MCF 10A (cell line): Measurements from ENCODE around the gene PADI3. TPM values are rescaled to one million over a fixed set of nuclear protein-coding genes. Genes with fewer than 3 reads are reported as not detected.
A peak's percentile ranks its signal among the peaks of the same experiment; 100 is the strongest.

Experiments
- BruUV-seq: library from RNA; stranded (reverse); fragments of 400-500 nt; replicated peaks from 2 replicates; lab custom pipeline; 2021; lab: Mats Ljungman, UMichigan
- CTCF ChIA-PET: fragments of 300-600 bp; sonication (Branson Sonifier 250); formaldehyde crosslinking; extraction: SDS; loops from one replicate; lab custom pipeline; 2021; ENCODE audit warnings: antibody characterized with exemption, inconsistent platforms; lab: Yijun Ruan, JAX
- POLR2A ChIA-PET: fragments of 300-600, 350-650 bp; sonication (Branson Sonifier 250); formaldehyde crosslinking; extraction: SDS; loops from one replicate; lab custom pipeline; 2020; ENCODE audit warnings: antibody characterized with exemption, inconsistent platforms; lab: Yijun Ruan, JAX
- DNase-seq: peaks from one replicate; pipeline ENCODE4 v3.0.0-alpha.2; 2018; ENCODE audit not compliant: unreplicated experiment
- H3K27ac Mint-ChIP-seq: one replicate; pipeline ENCODE4 v1.8.0; 2022; ENCODE audit warnings: mild to moderate bottlenecking, low read depth, mixed read lengths; ENCODE audit not compliant: unreplicated experiment
- H3K27me3 Mint-ChIP-seq: one replicate; pipeline ENCODE4 v1.8.0; 2022; ENCODE audit warnings: mixed read lengths; ENCODE audit not compliant: insufficient read depth, unreplicated experiment
- H3K36me3 Mint-ChIP-seq: one replicate; pipeline ENCODE4 v1.8.0; 2022; ENCODE audit warnings: mild to moderate bottlenecking, moderate library complexity, mixed read lengths; ENCODE audit not compliant: insufficient read depth, unreplicated experiment
- H3K4me1 Mint-ChIP-seq: one replicate; pipeline ENCODE4 v1.8.0; 2022; ENCODE audit warnings: mixed read lengths; ENCODE audit not compliant: insufficient read depth, unreplicated experiment
- H3K4me3 Mint-ChIP-seq: one replicate; pipeline ENCODE4 v1.8.0; 2022; ENCODE audit warnings: mild to moderate bottlenecking, moderate library complexity, mixed read lengths; ENCODE audit not compliant: unreplicated experiment
- H3K9me3 Mint-ChIP-seq: one replicate; pipeline ENCODE4 v1.8.0; 2022; ENCODE audit warnings: mixed read lengths; ENCODE audit not compliant: unreplicated experiment
- intact Hi-C: fragments of 100-400 bp; cut with micrococcal nuclease; formaldehyde crosslinking; loops from 2 replicates; pipeline ENCODE4 v1.14.1; 2022
- total RNA-seq: library from RNA; stranded (reverse); gene quantifications from 2 replicates; pipeline ENCODE4 v1.2.3, GENCODE V29; 2022
- TF ChIP-seq, protein P1 (sequence below): fragments of 200-600 bp; IDR thresholded peaks from one replicate; pipeline ENCODE4 v1.8.0; 2022; ENCODE audit warnings: antibody characterized with exemption, mild to moderate bottlenecking; ENCODE audit not compliant: unreplicated experiment

The PADI3 gene
- total RNA-seq, 1 experiment from 2014 or later: 0.12 TPM

DNA sequence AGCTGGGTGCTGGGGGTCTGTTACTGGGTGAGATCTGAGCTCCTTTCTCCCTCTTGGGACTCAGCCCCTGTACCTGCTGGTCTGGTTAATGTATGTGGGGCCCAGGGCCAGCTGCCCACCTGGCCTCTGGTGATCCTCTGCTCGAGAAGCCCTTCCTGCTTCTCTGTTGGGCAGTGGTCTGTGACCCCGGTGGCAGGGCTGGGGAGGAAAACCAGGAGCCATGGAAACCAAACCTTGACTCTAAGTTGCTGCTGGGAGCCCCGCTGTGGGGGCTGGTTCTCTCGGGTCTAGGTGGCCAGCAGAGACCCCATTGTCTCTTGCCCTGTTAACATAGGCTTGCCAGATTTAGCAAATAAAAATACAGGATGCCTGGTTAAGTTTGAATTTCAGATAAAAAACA is 42.7 kb upstream of the PADI3 start:
- no peak overlapping the region for H3K4me3 Mint-ChIP-seq
- POLR2A ChIA-PET: interaction anchor here (0.7 kb wide), 1 partner anchor 27 kb away, joined by 3 read pairs; no protein-coding TSS in a partner anchor
- no peak for DNase-seq

DNA sequence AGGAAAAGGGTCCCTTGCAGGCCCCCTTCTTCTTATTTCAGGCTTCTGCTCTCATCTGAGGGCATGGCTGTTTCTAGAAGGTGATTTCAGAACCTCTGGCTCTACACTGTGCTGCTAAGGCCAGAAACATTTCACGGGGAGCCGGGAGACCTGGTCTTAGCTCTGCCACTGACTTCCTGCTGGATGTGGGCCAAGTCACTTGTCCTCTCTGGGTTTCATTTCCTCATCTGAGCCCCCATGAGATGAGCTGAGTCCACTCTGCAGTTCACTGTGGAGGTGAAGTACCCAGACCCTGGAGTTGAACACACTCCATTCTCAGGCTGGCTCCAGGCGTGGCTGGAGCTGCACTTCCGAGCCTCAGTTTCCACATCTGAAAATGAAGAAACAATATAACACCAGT is 41.9 kb upstream of the PADI3 start:
- TF ChIP-seq, protein P1, sequence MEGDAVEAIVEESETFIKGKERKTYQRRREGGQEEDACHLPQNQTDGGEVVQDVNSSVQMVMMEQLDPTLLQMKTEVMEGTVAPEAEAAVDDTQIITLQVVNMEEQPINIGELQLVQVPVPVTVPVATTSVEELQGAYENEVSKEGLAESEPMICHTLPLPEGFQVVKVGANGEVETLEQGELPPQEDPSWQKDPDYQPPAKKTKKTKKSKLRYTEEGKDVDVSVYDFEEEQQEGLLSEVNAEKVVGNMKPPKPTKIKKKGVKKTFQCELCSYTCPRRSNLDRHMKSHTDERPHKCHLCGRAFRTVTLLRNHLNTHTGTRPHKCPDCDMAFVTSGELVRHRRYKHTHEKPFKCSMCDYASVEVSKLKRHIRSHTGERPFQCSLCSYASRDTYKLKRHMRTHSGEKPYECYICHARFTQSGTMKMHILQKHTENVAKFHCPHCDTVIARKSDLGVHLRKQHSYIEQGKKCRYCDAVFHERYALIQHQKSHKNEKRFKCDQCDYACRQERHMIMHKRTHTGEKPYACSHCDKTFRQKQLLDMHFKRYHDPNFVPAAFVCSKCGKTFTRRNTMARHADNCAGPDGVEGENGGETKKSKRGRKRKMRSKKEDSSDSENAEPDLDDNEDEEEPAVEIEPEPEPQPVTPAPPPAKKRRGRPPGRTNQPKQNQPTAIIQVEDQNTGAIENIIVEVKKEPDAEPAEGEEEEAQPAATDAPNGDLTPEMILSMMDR: no peak
- H3K36me3 Mint-ChIP-seq: no peaks in the 10 kb centered on the region
- H3K27ac Mint-ChIP-seq: no peak overlapping the region
- H3K27me3 Mint-ChIP-seq: no peaks in the 10 kb centered on the region
- DNase-seq: no peak
- ChIA-PET CTCF (interaction anchor here (0.7 to 1.9 kb wide), 3 partner anchors 9 to 1545 kb away, joined by 3 to 4 read pairs (median 4); no protein-coding TSS in a partner anchor), POLR2A (interaction anchor here (0.6 to 1.0 kb wide), 3 partner anchors 24 to 27 kb away, joined by 3 read pairs; no protein-coding TSS in a partner anchor)
- BruUV-seq: no TSS peak
- intact Hi-C loops: no loop called here
- H3K4me1 Mint-ChIP-seq: peaks cover 24% of the 10 kb centered on the region
- no peak overlapping the region for H3K4me3 Mint-ChIP-seq
- no peaks in the 10 kb centered on the region for H3K9me3 Mint-ChIP-seq

More for the DNA sequence above, 42.7 kb upstream of the PADI3 start:
- no peaks in the 10 kb centered on the region for H3K27me3 Mint-ChIP-seq
- intact Hi-C loops: no loop called here
- no peaks in the 10 kb centered on the region for H3K36me3 Mint-ChIP-seq
- TF ChIP-seq, protein P1: no peak
- no peaks in the 10 kb centered on the region for H3K9me3 Mint-ChIP-seq
- peaks cover 24% of the 10 kb centered on the region for H3K4me1 Mint-ChIP-seq
- H3K27ac Mint-ChIP-seq: no peak overlapping the region
- CTCF ChIA-PET: interaction anchor here (1.9 kb wide), 1 partner anchor 80 kb away, joined by 4 read pairs; no protein-coding TSS in a partner anchor
- no TSS peak for BruUV-seq

DNA sequence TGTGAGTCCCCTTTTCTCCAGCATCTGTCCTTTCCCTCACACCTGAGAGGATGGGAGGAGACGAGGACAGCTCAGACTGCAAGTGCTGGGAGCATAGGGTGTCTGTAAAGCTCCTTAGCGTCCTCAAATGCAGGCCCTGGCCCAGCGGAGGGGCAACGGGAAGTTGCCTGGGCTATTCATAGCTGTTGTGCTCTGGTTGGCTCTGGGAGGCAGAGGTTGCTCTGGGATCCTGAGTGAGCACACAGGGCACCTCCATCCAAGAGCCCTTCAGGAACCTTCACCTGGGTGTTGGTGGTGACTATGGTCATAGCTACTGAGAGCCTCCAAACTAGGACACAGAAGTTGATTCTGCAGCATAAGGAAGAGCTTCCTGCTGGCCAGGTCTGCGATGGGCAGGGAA is 41.4 kb upstream of the PADI3 start:
- intact Hi-C loops: no loop called here
- TF ChIP-seq, protein P1: no peak
- Mint-ChIP-seq H3K36me3 (no peaks in the 10 kb centered on the region), H3K4me3 (no peak overlapping the region), H3K9me3 (no peaks in the 10 kb centered on the region), H3K27me3 (no peaks in the 10 kb centered on the region), H3K27ac (no peak overlapping the region), H3K4me1 (peaks cover 26% of the 10 kb centered on the region)
- BruUV-seq: no TSS peak
- ChIA-PET POLR2A (interaction anchor here (0.6 to 1.2 kb wide), 3 partner anchors 24 to 79 kb away, joined by 3 read pairs; no protein-coding TSS in a partner anchor), CTCF (interaction anchor here (0.5 to 1.9 kb wide), 3 partner anchors 8 to 753 kb away, joined by 3 to 4 read pairs (median 3); no protein-coding TSS in a partner anchor)
- DNase-seq: no peak

DNA sequence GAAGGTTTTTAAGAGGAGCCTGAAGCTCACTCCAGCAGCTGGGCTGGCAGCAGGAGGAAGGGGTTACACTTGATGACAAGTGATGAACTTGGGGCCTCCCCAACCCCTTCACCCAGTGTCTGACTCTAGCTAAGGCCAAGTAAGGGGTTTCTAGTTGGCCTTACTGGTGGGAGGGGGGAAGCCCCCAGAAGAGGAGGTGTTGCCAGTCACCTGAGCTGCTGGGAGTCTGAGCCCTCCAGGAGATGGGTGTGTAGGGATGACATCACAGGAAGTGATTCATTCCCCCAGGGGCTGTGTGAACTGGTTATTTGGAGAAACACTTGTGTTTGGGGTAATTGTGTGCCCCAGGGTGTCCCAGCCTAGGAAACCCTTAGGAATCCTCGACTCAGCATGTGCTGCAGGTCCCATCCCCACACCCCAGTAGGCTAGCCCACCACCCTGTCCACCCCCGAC is 40.9 kb upstream of the PADI3 start:
- BruUV-seq: no TSS peak
- no peaks in the 10 kb centered on the region for H3K27me3 Mint-ChIP-seq
- ChIA-PET CTCF (interaction anchor here (0.5 to 1.9 kb wide), 5 partner anchors 8 to 937 kb away, joined by 3 to 6 read pairs (median 3); no protein-coding TSS in a partner anchor), POLR2A (interaction anchor here (0.7 to 1.2 kb wide), 4 partner anchors 16 to 80 kb away, joined by 3 to 4 read pairs (median 3); no protein-coding TSS in a partner anchor)
- H3K27ac Mint-ChIP-seq: no peak overlapping the region
- H3K4me3 Mint-ChIP-seq: no peak overlapping the region
- H3K4me1 Mint-ChIP-seq: peaks cover 27% of the 10 kb centered on the region
- DNase-seq: peak; percentile 92
- TF ChIP-seq, protein P1: no peak
- H3K9me3 Mint-ChIP-seq: no peaks in the 10 kb centered on the region
- intact Hi-C loops: no loop called here
- no peaks in the 10 kb centered on the region for H3K36me3 Mint-ChIP-seq
